AG09309 (cell line): Measurements from ENCODE around the gene GGA1.

Experiments used
- DNase-seq: peaks from one replicate; pipeline ENCODE4 v3.0.0-alpha.2; 2010; ENCODE audit warnings: low read depth
- H3K4me3 ChIP-seq: 2 replicates; pipeline ENCODE4 v1.5.1; 2011; ENCODE audit warnings: mild to moderate bottlenecking, low read depth, low read length, moderate library complexity; ENCODE audit not compliant: control insufficient read depth
- CTCF ChIP-seq: IDR thresholded peaks from 2 replicates; pipeline ENCODE4 v1.5.1; 2011; ENCODE audit warnings: mild to moderate bottlenecking, low read depth, low read length, inconsistent platforms; ENCODE audit not compliant: insufficient read depth, control insufficient read depth; ENCODE audit errors: missing control alignments

GGA1 gene

GRCh38 chr22:37625737-37626136, 17.1 kb downstream of the GGA1 start:
- TF ChIP-seq CTCF, result no peak
- H3K4me3 ChIP-seq, result no peak overlapping the region
- DNase-seq, result no peak

DNA sequence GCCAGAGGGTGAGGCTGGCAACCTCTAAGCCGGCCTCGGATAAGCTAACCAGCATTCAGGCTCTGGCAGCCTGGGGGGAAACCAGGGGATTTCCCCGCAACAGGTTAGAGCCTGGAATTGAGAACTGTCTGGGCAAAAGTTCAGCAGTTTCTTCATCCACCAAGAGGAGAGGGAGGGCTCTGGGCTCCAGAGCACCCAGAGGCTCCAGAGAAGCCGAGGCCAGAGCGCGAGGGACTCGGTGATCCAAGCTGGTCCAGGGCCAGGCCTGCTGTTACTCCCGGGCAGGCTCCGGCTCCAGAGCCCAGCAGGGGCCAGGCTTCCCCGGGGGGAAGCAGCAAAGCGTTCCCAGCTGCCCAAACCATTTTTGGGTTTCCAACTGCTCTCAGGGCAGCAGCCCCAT, 17.5 kb downstream of the GGA1 start:
- H3K4me3 ChIP-seq, result no peak overlapping the region
- no peak for TF ChIP-seq CTCF
- DNase-seq, result no peak

DNA sequence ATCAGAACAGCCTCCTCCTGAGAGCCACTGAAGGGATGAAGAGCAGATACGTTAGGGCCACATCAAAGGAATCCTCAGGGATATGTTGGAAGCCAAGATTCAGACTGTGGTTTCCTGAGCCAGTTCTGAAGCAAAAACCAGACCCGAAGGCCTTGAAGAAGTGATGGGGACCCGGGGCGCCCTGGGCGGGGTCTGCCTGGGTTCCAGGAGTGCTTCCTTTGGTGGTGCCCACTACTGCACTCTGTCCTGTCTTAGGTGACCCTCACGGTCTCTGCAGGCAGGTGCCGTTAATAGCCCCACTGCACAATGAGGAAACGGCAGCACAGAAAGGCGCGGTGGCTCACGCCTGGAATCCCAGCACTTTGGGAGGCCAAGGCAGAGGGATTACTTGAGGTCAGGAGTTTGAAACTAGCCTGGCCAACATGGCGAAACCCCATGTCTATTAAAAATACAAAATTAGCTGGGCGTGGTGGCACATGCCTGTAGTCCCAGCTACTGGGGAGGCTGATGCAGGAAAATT, 18.0 kb downstream of the GGA1 start:
- H3K4me3 ChIP-seq, result no peak overlapping the region
- DNase-seq, result no peak
- no peak for TF ChIP-seq CTCF

- H3K4me3 ChIP-seq, result no peak overlapping the region
- no peak for DNase-seq
- no peak for TF ChIP-seq CTCF
These were observed 18.5 kb downstream of the GGA1 start for GRCh38 chr22:37627121-37627520.

GRCh38 chr22:37627545-37627944, 18.9 kb downstream of the GGA1 start:
- no peak for TF ChIP-seq CTCF
- no peak for DNase-seq
- no peak overlapping the region for H3K4me3 ChIP-seq

GRCh38 chr22:37628830-37629229, 20.2 kb downstream of the GGA1 start:
- DNase-seq, result no peak
- H3K4me3 ChIP-seq, result no peak overlapping the region
- no peak for TF ChIP-seq CTCF

DNA sequence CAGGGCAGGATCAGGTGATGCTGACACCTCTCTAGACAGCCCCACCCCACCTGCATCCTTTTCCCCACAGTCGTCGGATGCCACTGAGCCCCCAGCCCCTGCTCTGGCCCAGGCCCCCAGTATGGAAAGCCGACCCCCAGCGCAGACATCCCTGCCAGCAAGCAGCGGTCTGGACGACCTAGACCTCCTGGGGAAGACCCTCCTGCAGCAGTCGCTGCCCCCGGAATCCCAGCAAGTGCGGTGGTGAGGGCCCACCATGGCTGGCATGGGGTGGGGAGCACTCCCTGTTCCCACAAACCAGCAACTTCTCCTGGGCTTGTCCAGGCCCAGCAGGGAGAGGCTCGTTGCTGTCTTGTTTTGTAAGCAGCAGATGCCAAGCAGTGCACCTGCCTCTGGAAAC, 21.3 kb downstream of the GGA1 start:
- H3K4me3 ChIP-seq, result no peak overlapping the region
- no peak for TF ChIP-seq CTCF
- no peak for DNase-seq
